T47D (cell line): ENCODE measurements around the gene MLN.

Experiments
- DNase-seq, 2 experiments: peaks; one replicate each; pipeline versions ENCODE4 v3.0.0 to v3.0.0-alpha.2; 2011 to 2012; ENCODE audit warnings: low read depth in 1 of 2, low spot score in 1 of 2
- JUND ChIP-seq: IDR thresholded peaks from 2 replicates; pipeline ENCODE4 v1.6.1; 2012; ENCODE audit warnings: low read depth
- in situ Hi-C: cut with HindIII; loops from 2 replicates; pipeline ENCODE4 v1.10.0; 2016; ENCODE audit warnings: low sequenced_read_pairs, low pct_unique_long_range_greater_than_20kb

MLN gene

DNA sequence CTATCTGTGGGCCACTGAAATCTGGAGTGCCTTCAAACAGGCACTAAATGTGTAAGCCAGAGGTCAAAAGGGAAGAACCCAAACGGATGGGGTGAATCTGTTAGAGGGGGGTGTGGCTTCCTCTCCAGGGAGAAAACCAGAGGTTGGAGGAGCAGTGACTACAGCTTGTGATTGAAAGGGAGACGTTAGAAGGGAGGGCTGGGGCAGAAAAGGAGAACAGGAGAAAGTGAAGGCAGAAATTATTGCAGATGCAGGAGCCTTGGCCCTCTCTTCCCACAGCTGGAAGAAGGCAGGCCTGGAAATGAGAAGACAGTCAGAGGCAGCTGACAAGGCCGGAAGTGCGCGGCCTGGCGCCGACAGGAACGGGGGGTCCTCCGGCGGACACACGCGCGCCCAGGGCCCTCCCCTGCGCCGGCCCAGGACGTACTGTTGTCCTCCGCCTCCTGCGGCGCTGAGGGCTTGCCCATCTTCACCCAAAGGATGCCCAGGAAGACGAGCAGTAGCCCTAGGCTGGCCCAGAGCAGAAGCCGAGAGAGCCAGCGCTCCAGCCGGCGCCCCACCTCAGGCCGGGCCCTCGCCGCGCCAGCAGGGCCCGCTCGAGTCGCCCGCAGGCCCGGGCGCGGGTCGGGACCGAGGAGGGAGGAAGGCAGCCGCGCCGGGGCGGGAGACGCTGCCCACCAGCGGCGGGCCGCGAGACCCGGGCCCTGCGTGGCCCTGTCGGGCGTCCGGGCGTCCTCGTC is 15.7 kb downstream of the MLN start:
- in situ Hi-C loops, result no loop called here
- peak; percentile 51 to 56 for DNase-seq
- TF ChIP-seq JUND, result no peak

DNA sequence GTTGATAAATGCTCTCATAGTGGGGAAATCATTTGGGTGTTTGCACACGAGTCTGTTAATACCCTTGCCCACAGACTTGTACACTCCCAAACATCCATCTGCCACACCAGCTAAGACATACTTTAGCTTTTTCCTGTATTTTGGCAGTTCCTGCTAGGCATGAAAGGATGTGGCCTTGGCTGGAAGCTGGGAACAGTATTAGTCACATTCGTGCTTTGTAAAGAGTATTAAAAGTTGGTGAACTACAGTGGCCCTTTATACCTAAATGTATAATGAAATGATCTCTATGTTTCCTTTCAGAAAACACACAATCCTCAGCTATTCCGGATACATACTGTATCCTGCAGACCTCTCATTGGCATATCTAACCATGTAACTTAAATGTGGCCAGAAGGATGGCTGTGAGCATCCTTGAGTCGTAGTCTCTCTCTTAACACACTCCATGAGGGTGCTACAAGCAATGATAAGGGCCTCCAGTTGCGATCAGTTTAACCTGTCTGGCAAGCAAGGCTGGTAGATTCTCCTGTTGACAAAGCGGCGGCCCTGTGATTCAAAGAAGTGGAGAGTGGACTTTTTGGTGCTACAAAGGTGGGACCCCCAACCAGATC is 16.4 kb downstream of the MLN start:
- no peak for DNase-seq
- in situ Hi-C loops, result no loop called here
- no peak for TF ChIP-seq JUND

DNA sequence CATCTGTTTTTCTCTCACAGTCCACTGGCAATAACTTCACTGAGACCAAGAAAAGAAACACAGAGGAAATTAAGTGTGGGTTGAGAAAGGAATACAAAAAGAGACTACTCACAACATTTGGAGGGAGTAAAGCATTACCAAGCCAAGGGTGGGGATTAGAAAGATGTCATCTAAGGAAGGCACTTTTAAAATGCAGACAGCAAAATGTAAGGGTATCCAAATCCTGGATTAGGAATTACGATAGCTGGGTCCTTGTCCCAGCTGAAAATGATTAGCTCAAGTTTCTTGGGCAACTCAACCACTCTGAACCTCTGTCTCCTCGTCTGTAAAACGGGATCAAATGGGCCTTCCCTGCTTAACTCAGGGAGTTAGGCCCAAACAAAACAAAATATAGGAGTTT is 17.1 kb downstream of the MLN start:
- in situ Hi-C loops, result no loop called here
- no peak for TF ChIP-seq JUND
- DNase-seq, result no peak

DNA sequence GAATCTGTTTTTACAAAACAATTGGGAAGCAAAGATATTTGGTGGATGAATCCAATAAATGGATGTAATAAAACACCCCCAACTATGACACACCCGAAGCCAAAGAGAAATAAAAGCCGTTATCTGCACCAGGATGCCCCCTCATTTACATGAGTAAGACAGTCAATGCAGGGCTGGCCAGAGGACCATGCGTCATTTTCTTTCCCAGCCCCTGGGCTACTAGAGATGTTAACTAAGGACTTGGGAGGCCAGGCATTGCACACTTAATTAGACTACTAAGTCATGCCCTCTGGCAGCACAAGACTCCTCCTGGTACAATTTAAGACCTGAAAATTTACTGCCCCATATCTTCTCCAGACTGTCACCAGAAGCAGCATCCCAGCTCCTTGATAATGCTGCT is 18.0 kb downstream of the MLN start:
- in situ Hi-C loops, result no loop called here
- no peak for DNase-seq

DNA sequence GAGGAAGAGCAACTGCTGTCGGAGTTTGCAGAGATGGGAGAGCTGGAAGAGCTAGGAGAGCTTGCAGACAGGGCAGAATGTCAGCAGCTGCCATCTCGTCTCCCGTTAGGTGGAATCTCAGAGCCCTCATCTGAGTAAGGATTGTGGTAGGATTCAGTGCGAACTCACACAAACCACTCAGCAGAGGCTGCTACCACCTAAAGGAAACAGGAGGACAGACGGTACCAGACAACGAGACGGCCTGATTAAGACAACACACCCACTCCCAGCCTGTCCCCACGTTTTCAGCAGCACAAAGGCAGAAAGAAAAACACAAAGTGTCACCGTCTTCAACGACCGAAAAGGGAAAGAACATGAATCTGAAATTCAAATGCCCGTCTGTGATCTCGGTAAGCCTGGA is 19.0 kb downstream of the MLN start:
- in situ Hi-C loops, result no loop called here
- DNase-seq, result no peak
- no peak for TF ChIP-seq JUND

More for the DNA sequence above, 18.0 kb downstream of the MLN start:
- TF ChIP-seq JUND, result no peak

DNA sequence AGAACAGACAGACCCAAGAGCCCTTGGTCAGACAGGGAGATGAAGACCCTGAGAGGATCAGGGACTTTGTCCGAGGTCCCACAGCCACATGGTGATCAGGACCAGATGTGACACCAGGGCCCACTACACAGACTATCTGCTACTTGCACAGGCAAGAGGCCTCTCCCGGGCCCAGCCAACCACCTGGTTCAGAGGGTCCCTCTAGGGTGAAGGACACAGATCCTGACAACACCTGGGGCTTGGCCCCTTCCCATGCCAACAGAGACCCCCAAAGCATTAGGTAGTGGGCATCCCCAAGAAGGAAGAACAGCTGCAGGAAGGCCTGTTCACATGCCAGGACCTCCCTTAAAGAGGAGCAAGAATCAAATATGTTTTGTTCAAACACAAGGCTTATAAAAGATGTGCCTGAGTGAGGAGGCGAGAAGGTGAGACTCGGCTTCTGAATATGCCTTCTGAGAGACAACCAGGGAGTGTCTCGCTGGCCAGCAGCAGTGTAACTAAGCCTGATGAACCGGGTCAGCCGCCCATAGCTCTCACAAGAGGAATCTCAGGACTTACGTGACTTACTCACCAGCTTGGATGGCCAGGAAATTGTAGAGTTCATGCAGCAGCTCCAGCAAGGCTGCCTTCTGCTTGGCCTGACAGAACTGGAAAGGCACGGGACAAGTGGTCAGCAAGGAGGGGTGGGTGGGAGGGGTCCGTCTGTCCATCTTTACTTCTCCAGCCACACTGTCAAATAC is 19.9 kb downstream of the MLN start:
- TF ChIP-seq JUND, result no peak
- in situ Hi-C loops, result no loop called here

DNA sequence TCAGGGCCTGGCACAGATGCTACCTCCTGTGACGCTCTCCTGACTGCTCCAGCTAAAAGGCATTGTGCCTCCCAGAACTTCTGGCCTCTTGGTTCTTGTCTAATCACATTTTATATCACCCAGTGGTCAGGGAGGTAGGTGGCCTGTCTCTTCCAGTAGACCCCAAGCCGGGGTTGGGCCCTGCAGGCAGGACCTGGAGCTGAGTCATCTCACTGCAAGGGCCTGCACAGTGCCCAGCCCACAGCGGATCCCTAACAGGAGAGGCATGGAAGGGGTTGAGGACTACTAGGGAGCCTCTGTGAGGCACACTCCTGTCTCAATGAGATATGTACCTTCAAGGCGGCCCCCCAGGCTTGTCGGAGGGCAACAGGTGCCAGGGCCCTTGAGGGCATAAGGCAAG is 21.2 kb downstream of the MLN start:
- no peak for DNase-seq

More for the DNA sequence above, 19.9 kb downstream of the MLN start:
- no peak for DNase-seq

DNA sequence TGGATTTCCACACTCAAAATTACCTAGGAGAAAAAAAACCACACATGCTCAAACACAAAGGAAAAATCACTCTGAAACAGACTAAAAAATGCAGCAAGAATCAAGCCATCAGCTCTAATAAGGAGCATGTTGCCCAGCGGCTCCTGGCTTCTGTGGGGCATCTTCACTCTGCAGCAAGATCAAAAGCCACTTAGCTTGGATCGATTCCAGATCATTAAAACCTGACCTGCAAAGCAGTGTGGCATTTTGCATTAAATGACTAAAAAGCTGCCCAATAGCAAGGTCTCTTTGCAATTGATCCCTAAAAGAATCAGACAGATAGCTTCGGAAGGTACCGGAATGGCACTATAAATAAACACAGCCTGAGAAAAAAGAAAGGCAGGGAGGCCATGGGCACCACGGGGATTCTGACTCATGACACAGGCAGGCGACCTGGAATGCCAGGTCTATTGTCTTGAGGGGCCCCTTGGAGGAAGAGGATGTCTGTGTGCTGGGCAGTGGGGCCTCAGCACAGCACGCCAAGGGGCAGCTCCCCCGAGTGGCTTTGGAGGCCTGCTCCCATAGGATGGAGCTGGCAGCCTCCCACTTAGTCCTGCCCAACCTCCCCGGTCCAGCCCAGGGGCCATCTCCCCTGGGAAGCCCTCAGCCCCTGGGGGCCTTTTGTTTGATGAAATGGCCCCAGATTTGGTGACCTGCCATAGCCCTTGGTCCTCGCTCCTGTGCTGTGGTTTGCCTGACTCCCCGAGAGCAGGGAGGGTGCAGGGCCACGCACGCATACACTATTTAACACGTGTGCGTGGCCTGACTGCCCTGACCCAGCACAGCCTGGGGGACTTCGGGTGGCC is 22.4 kb downstream of the MLN start:
- in situ Hi-C loops, result no loop called here
- no peak for TF ChIP-seq JUND
- no peak for DNase-seq

More for the DNA sequence above, 21.2 kb downstream of the MLN start:
- in situ Hi-C loops, result no loop called here
- no peak for TF ChIP-seq JUND

DNA sequence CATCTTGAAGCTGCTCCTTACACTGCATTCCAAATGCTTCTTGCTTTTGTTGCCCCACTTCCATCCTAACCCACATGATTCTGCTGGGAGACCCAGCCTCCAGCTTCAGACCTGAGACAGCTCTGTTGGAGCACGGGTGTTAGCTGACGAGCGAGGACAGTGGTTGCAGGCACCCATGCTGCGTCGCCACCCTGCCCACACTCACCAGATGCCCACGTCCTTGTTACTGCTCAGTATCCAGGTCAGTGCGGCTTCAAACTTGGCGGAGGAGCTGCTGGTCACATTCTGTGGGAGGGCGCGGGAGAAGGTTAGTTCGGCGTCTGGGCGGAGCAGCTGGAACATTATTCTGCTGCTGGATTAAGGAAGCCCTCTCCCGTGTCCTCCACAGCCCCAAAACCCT is 23.9 kb downstream of the MLN start:
- in situ Hi-C loops, result no loop called here
- TF ChIP-seq JUND, result no peak
- DNase-seq, result no peak

DNA sequence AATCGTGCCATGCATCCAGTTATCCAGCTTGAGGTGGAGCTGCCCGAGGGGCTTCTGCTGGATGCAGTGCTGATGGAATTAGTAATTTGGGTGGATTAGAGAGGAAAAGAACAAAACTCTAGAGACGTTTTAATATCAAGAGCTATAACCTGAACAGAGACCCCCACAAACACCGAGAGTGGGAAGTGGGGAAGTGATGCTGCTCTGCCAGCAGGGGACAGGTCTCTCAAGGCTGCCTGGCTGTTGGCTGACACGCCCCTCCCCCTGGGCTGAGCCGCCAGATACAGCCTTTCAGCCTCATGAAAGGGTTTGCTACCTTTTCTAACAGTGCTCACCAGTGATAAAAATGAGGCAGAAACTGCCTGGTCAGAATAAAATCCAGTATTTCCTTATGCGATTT is 24.5 kb downstream of the MLN start:
- no peak for DNase-seq
- in situ Hi-C loops, result no loop called here
- TF ChIP-seq JUND, result no peak

DNA sequence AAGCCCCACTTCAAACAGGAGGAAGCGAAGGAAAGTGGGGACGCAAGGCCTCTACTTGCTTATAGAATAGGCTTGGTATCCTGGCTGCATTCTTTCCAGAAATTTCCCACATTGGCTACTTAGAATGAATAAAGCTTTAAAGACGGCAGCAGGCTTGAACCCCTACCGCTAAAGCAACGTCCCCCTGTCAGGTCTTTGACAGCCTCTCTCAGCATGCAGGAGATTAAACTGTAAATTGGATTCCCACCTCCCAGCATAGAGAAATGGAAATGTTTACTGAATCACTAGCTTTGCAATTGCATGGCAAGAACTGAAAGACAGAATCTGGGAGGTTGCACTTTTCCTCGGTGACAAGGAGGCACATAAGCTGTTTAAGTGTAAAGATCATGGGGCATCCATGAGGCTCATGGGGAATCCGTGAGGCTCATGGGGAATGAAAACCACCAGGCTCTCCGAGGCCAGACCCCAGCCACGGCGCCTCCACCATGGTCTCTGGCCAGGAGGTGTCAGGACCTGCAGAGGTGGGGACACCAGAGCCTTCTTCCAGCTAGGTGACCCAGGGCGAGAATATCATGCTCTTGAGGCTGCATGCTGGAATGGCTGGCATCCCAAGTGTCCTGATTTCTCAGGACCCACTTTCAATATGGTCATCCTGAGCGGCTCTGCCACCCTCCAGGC is 25.2 kb downstream of the MLN start:
- TF ChIP-seq JUND, result no peak
- in situ Hi-C loops, result no loop called here
- DNase-seq, result no peak
